ENCODE data around the gene PTH1R. TPM values are rescaled to one million over a fixed set of nuclear protein-coding genes. Genes with fewer than 3 reads are reported as not detected.

PTH1R gene
- total RNA-seq, 2 donors from 2014 or later: not detected

GRCh38 chr3:46946856-46947545, 69.5 kb downstream of the PTH1R start:
- ATAC-seq (replicated peaks in 1 of 2) (peak; percentile 79 to 83), DNase-seq (peak; percentile 73 to 76)
- Mint-ChIP-seq H3K4me3 (peak overlapping the region; percentile 66 to 69), H3K27me3 (ENCODE audit: low read depth) (no peaks in the 10 kb centered on the region), H3K4me1 (ENCODE audit: low read depth) (peaks cover 76% of the 10 kb centered on the region), H3K9me3 (no peaks in the 10 kb centered on the region), H3K27ac (peak overlapping the region; percentile 91), H3K36me3 (ENCODE audit: insufficient read depth in 2 of 2) (peaks cover 0 to 4% of the 10 kb centered on the region in 2 donors)

GRCh38 chr3:46947546-46947901, 70.0 kb downstream of the PTH1R start:
- DNase-seq (no peak), ATAC-seq (replicated peaks in 1 of 2) (peak; percentile 15 to 22)
- H3K36me3 Mint-ChIP-seq (ENCODE audit: insufficient read depth in 2 of 2): peaks cover 0 to 4% of the 10 kb centered on the region in 2 donors
- peak overlapping the region; percentile 66 to 69 for H3K4me3 Mint-ChIP-seq
- no peaks in the 10 kb centered on the region for H3K27me3 Mint-ChIP-seq (ENCODE audit: low read depth)
- H3K4me1 Mint-ChIP-seq (ENCODE audit: low read depth): peaks cover 76% of the 10 kb centered on the region
- H3K27ac Mint-ChIP-seq: peak overlapping the region; percentile 91
- H3K9me3 Mint-ChIP-seq: no peaks in the 10 kb centered on the region

GRCh38 chr3:46947981-46948791, 70.7 kb downstream of the PTH1R start:
- Mint-ChIP-seq H3K4me3 (peak overlapping the region; percentile 66 to 69), H3K36me3 (ENCODE audit: insufficient read depth in 2 of 2) (peaks cover 0 to 4% of the 10 kb centered on the region in 2 donors), H3K27ac (peak overlapping the region; percentile 91), H3K9me3 (no peaks in the 10 kb centered on the region), H3K4me1 (ENCODE audit: low read depth) (peaks cover 79% of the 10 kb centered on the region), H3K27me3 (ENCODE audit: low read depth) (no peaks in the 10 kb centered on the region)
- DNase-seq: peak; percentile 62 to 71
- ATAC-seq (replicated peaks in 1 of 2): peak; percentile 72 to 78

GRCh38 chr3:46948830-46949671, 71.5 kb downstream of the PTH1R start:
- peak overlapping the region; percentile 91 for H3K27ac Mint-ChIP-seq
- DNase-seq (no peak), ATAC-seq (replicated peaks in 1 of 2) (no peak)
- no peaks in the 10 kb centered on the region for H3K27me3 Mint-ChIP-seq (ENCODE audit: low read depth)
- no peaks in the 10 kb centered on the region for H3K9me3 Mint-ChIP-seq
- peaks cover 0 to 4% of the 10 kb centered on the region in 2 donors for H3K36me3 Mint-ChIP-seq (ENCODE audit: insufficient read depth in 2 of 2)
- peaks cover 87% of the 10 kb centered on the region for H3K4me1 Mint-ChIP-seq (ENCODE audit: low read depth)
- peak overlapping the region; percentile 66 to 69 for H3K4me3 Mint-ChIP-seq

- Mint-ChIP-seq H3K4me3 (peak overlapping the region in 1 of 2 donors; percentile 34), H3K27ac (peak overlapping the region; percentile 15), H3K36me3 (ENCODE audit: insufficient read depth in 2 of 2) (peaks cover 0 to 6% of the 10 kb centered on the region in 2 donors), H3K27me3 (ENCODE audit: low read depth) (no peaks in the 10 kb centered on the region), H3K4me1 (ENCODE audit: low read depth) (peaks cover 90% of the 10 kb centered on the region), H3K9me3 (no peaks in the 10 kb centered on the region)
- no peak for ATAC-seq (replicated peaks in 1 of 2)
- DNase-seq: no peak
Observed at GRCh38 chr3:46950177-46950576, 72.7 kb downstream of the PTH1R start.

- peak overlapping the region; percentile 35 for H3K27ac Mint-ChIP-seq
- H3K4me3 Mint-ChIP-seq: no peak overlapping the region
- H3K27me3 Mint-ChIP-seq (ENCODE audit: low read depth): no peaks in the 10 kb centered on the region
- H3K36me3 Mint-ChIP-seq (ENCODE audit: insufficient read depth in 2 of 2): peaks cover 0 to 6% of the 10 kb centered on the region in 2 donors
- H3K9me3 Mint-ChIP-seq: no peaks in the 10 kb centered on the region
- ATAC-seq (replicated peaks in 1 of 2): no peak
- peaks cover 93% of the 10 kb centered on the region for H3K4me1 Mint-ChIP-seq (ENCODE audit: low read depth)
- DNase-seq: no peak
Observed at GRCh38 chr3:46950650-46951241, 73.2 kb downstream of the PTH1R start.

- H3K4me1 Mint-ChIP-seq (ENCODE audit: low read depth): peaks cover 89% of the 10 kb centered on the region
- no peak overlapping the region for H3K27ac Mint-ChIP-seq
- DNase-seq: no peak
- no peak for ATAC-seq (replicated peaks in 1 of 2)
- peaks cover 0 to 3% of the 10 kb centered on the region in 2 donors for H3K36me3 Mint-ChIP-seq (ENCODE audit: insufficient read depth in 2 of 2)
- peak overlapping the region; percentile 0 to 15 for H3K4me3 Mint-ChIP-seq
- H3K9me3 Mint-ChIP-seq: no peaks in the 10 kb centered on the region
- H3K27me3 Mint-ChIP-seq (ENCODE audit: low read depth): no peaks in the 10 kb centered on the region
Observed at GRCh38 chr3:46952813-46953212, 75.3 kb downstream of the PTH1R start.

Other genes with a start within 250 kb of the PTH1R start
- gene ALS2CL, start 184.0 kb upstream of the PTH1R start, total RNA-seq: 1 to 10 TPM; 1.9 to 3.1 TPM
- gene TMIE, start 176.3 kb upstream of the PTH1R start, total RNA-seq: 1 to 10 TPM; 1.2 to 1.5 TPM
- gene PRSS50, start 159.9 kb upstream of the PTH1R start, total RNA-seq: under 1 TPM; 0.07 to 0.09 TPM
- gene MYL3, start 14.3 kb upstream of the PTH1R start, total RNA-seq: not detected
- 10 to 100 TPM; 54.7 to 56.2 TPM for gene CCDC12, start 99.0 kb downstream of the PTH1R start, total RNA-seq
- gene NBEAL2, start 101.9 kb downstream of the PTH1R start, total RNA-seq: 10 to 100 TPM; 84.0 to 87.4 TPM

Data from activated T-cell treated with anti-CD3 and anti-CD28 coated beads, Interleukin-2, amount 50 U/mL, for 72 hours (primary cell).